Keratinocyte (primary cell): ENCODE results near the gene PHACTR2. TPM values are rescaled to one million over a fixed set of nuclear protein-coding genes. Genes with fewer than 3 reads are reported as not detected.

Source experiments
- DNase-seq: peaks from one replicate; pipeline ENCODE4 v3.0.0-alpha.2; 2011; ENCODE audit warnings: low read depth, missing footprints, low spot score
- FAIRE-seq: peaks from 2 replicates; lab custom pipeline; 2011; peaks lifted over from hg19 to GRCh38; lab: Jason Lieb, UNC
- H2AFZ ChIP-seq: 2 replicates; pipeline ENCODE4 v1.6.0; 2012; ENCODE audit warnings: low read length, control low read depth, inconsistent platforms; ENCODE audit not compliant: control insufficient read depth
- H3K27ac ChIP-seq: 2 replicates; pipeline ENCODE4 v1.5.1; 2011; ENCODE audit warnings: low read length; ENCODE audit not compliant: control insufficient read depth, insufficient read depth
- H3K27me3 ChIP-seq: 3 replicates; pipeline ENCODE4 v1.6.0; 2011; ENCODE audit warnings: low read length; ENCODE audit not compliant: control insufficient read depth, insufficient read depth; ENCODE audit errors: extremely low read depth
- H3K36me3 ChIP-seq, 2 experiments: 2 replicates in 1 of 2; 3 replicates in 1 of 2; pipeline ENCODE4 v1.5.1; 2011; ENCODE audit warnings: low read length in 2 of 2, mild to moderate bottlenecking in 1 of 2; ENCODE audit not compliant: control insufficient read depth in 2 of 2, insufficient read depth in 2 of 2; ENCODE audit errors: extremely low read depth in 1 of 2
- H3K4me1 ChIP-seq: 3 replicates; pipeline ENCODE4 v1.5.1; 2011; ENCODE audit warnings: low read length; ENCODE audit not compliant: control insufficient read depth, insufficient read depth; ENCODE audit errors: extremely low read depth
- H3K4me2 ChIP-seq: 3 replicates; pipeline ENCODE4 v1.6.0; 2011; ENCODE audit warnings: low read depth, low read length; ENCODE audit not compliant: control insufficient read depth, insufficient read depth; ENCODE audit errors: extremely low read depth
- H3K4me3 ChIP-seq, 3 experiments: fragments of 200-600 bp in 1 of 3; sonication (generic) in 1 of 3; 2 replicates in 2 of 3; 3 replicates in 1 of 3; pipeline ENCODE4 v1.5.1; 2011 to 2016; ENCODE audit warnings: low read length in 3 of 3, mild to moderate bottlenecking in 3 of 3, control low read depth in 2 of 3, inconsistent platforms in 1 of 3, low read depth in 1 of 3, mixed read lengths in 1 of 3, mixed run types in 1 of 3, moderate library complexity in 1 of 3; ENCODE audit not compliant: control insufficient read depth in 2 of 3, insufficient read depth in 2 of 3; ENCODE audit errors: extremely low read depth in 1 of 3
- H3K79me2 ChIP-seq: 2 replicates; pipeline ENCODE4 v1.6.0; 2012; ENCODE audit warnings: low read length; ENCODE audit not compliant: control insufficient read depth, insufficient read depth
- H3K9ac ChIP-seq: 3 replicates; pipeline ENCODE4 v1.6.0; 2011; ENCODE audit warnings: low read length; ENCODE audit not compliant: control insufficient read depth, insufficient read depth; ENCODE audit errors: extremely low read depth
- H3K9me1 ChIP-seq: 3 replicates; pipeline ENCODE4 v1.6.0; 2011; ENCODE audit warnings: low read length; ENCODE audit not compliant: control insufficient read depth, insufficient read depth; ENCODE audit errors: extremely low read depth
- H3K9me3 ChIP-seq: 2 replicates; pipeline ENCODE4 v1.5.1; 2012; ENCODE audit warnings: low read depth, low read length; ENCODE audit not compliant: control insufficient read depth
- H4K20me1 ChIP-seq: 3 replicates; pipeline ENCODE4 v1.6.0; 2011; ENCODE audit warnings: low read length; ENCODE audit not compliant: control insufficient read depth, insufficient read depth; ENCODE audit errors: extremely low read depth
- CTCF ChIP-seq, 3 experiments: IDR thresholded peaks in 1 of 3; conservative IDR thresholded peaks in 1 of 3; optimal IDR thresholded peaks in 1 of 3; 2 replicates in 2 of 3; 3 replicates in 1 of 3; pipeline versions ENCODE3 to v1.5.1; 2011; ENCODE audit warnings: low read length in 3 of 3, mild to moderate bottlenecking in 3 of 3, moderate library complexity in 2 of 3, control low read depth in 1 of 3, inconsistent platforms in 1 of 3; ENCODE audit not compliant: insufficient read depth in 2 of 3; ENCODE audit errors: extremely low read depth in 1 of 3
- EZH2 ChIP-seq: IDR thresholded peaks from one replicate; pipeline ENCODE4 v1.6.1; 2012; ENCODE audit warnings: inconsistent platforms, mild to moderate bottlenecking, low read length, moderate library complexity
- dilution Hi-C: fragments of 300-500 bp; cut with MboI; formaldehyde crosslinking; loops from one replicate; pipeline ENCODE4 v1.7.0; 2020; ENCODE audit warnings: low sequenced_read_pairs; ENCODE audit not compliant: extremely low pct_ligation_motif_present
- polyA plus RNA-seq, 5 experiments: library from polyadenylated mRNA; depleted of rRNA in 3 of 5; stranded (reverse) in 3 of 5; stranded (forward) in 1 of 5; unstranded in 1 of 5; fragments of >200 nt; gene quantifications; 1 replicate in 1 of 5; 2 replicates in 3 of 5; 3 replicates in 1 of 5; pipeline versions ENCODE4 v1.2.1 to v1.2.3, GENCODE V29; 2011 to 2012; ENCODE audit warnings: missing spikeins in 2 of 5, low read depth in 1 of 5, low replicate concordance in 1 of 5

PHACTR2 gene
- polyA plus RNA-seq, 1 donor (not counting 4 experiments of a cell fraction or from before 2014, with no cell fraction given), result 9.4 TPM

DNA sequence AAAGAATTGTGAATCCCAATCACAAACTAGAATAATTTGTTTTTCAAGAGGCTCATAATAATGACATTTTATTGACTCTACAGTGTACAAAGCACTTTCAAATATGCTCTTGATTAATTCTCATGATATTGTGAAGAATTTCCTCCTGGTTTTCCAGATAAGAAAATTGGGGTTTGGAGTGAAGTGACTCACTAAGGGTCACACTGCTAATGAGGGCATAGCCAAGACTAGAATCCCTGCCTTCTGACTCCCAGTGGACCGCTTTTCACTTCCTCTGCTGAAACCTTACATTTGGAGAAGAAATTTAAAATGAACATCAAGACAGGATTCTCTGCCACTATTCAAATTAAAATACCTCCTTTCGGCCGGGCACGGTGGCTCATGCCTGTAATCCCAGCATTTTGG is 127.1 kb downstream of the PHACTR2 start:
- Histone ChIP-seq H3K4me1 (no peaks in the 10 kb centered on the region), H3K27ac (no peak overlapping the region), H2AFZ (no peak overlapping the region), H4K20me1 (no peaks in the 10 kb centered on the region), H3K27me3 (no peaks in the 10 kb centered on the region), H3K9me1 (no peaks in the 10 kb centered on the region), H3K79me2 (no peaks in the 10 kb centered on the region), H3K9me3 (no peaks in the 10 kb centered on the region), H3K4me2 (no peak overlapping the region), H3K9ac (no peak overlapping the region), H3K4me3 (no peak overlapping the region), H3K36me3 (no peaks in the 10 kb centered on the region)
- DNase-seq (no peak), FAIRE-seq (no peak)
- dilution Hi-C loops, result no loop called here
- no peak for TF ChIP-seq CTCF (optimal IDR thresholded peaks at IDR 0.05 in 1 of 3, IDR thresholded peaks at IDR 0.05 in 1 of 3, conservative IDR thresholded peaks at IDR 0.05 in 1 of 3; ENCODE audit: extremely low read depth in 1 of 3, insufficient read depth in 2 of 3, low read length in 3 of 3)
- no peak for TF ChIP-seq EZH2

DNA sequence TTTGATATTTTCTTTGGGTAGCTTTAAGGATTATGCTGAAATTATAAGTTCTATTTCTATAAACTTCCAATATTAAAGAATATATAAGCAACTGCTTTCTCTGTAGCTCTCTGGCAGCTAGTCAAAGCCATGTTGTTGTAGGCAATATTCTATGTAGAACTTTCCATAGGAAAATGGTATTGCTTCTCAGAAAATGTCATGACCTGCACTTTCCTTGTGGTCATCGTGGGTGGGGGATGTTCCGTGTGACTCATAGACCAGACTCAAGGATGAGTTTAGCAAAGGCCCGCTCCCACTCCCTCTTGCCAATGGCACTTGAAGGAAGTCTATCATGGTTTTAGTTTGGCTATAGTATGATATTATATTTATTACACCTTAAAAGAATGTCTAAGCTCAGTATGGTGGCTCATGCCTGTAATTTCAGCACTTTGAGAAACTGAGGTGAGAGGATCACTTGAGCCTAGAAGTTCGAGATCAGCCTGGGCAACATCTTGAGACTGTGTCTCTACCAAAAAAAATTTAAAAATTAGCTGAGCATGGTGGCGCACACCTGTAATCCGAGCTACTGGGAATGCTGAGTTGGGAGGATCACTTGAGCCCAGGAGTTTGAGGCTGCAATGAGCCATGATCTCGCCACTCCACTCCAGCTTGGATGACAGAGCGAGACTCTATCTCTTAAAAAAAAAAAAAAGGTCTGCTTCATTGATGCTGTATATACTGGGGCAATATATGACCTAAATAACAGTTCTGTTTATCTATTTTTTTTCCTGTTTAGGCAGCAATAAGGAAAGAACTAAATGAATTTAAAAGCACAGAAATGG is 128.7 kb downstream of the PHACTR2 start:
- no peak for DNase-seq
- no peaks in the 10 kb centered on the region for H3K79me2 ChIP-seq
- H2AFZ ChIP-seq, result no peak overlapping the region
- no peak overlapping the region for H3K27ac ChIP-seq
- H3K4me3 ChIP-seq, result no peak overlapping the region
- no peaks in the 10 kb centered on the region for H3K27me3 ChIP-seq
- no peaks in the 10 kb centered on the region for H3K4me1 ChIP-seq
- no peaks in the 10 kb centered on the region for H3K9me3 ChIP-seq
- H4K20me1 ChIP-seq, result no peaks in the 10 kb centered on the region
- no peaks in the 10 kb centered on the region for H3K9me1 ChIP-seq
- no peak overlapping the region for H3K9ac ChIP-seq
- dilution Hi-C loops, result no loop called here
- FAIRE-seq, result no peak
- H3K36me3 ChIP-seq, result no peaks in the 10 kb centered on the region
- H3K4me2 ChIP-seq, result no peak overlapping the region
- no peak for TF ChIP-seq EZH2
- TF ChIP-seq CTCF (optimal IDR thresholded peaks at IDR 0.05 in 1 of 3, IDR thresholded peaks at IDR 0.05 in 1 of 3, conservative IDR thresholded peaks at IDR 0.05 in 1 of 3; ENCODE audit: extremely low read depth in 1 of 3, insufficient read depth in 2 of 3, low read length in 3 of 3), result no peak
